Activated naive CD4-positive, alpha-beta T cell treated with anti-CD3 and anti-CD28 coated beads for 36 hours (primary cell): Measurements from ENCODE around the gene NPIPA1. TPM values are rescaled to one million over a fixed set of nuclear protein-coding genes. Genes with fewer than 3 reads are reported as not detected.
"Not testable (repeated sequence)": the region's sequence is repeated elsewhere in the genome, so short reads cannot be mapped to it uniquely, and the experiment has no call there.

Experiments
- CTCF ChIA-PET: fragments of 350-600 bp; sonication (Branson Sonifier 250); formaldehyde crosslinking; loops from one replicate; lab custom pipeline; 2021; ENCODE audit warnings: antibody characterized with exemption; lab: Charles Lee
- DNase-seq: peaks from one replicate; pipeline ENCODE4 v3.0.0-alpha.2; 2020
- H3K27ac Mint-ChIP-seq: one replicate; pipeline ENCODE4 v1.8.0; 2021; ENCODE audit warnings: mild to moderate bottlenecking, mixed read lengths
- H3K27me3 Mint-ChIP-seq: one replicate; pipeline ENCODE4 v1.8.0; 2021; ENCODE audit warnings: low read depth, mixed read lengths
- H3K36me3 Mint-ChIP-seq: one replicate; pipeline ENCODE4 v1.8.0; 2021; ENCODE audit warnings: low read depth, mixed read lengths
- H3K4me1 Mint-ChIP-seq: one replicate; pipeline ENCODE4 v1.8.0; 2021; ENCODE audit warnings: low read depth, mixed read lengths
- H3K4me3 Mint-ChIP-seq: one replicate; pipeline ENCODE4 v1.8.0; 2021; ENCODE audit warnings: mild to moderate bottlenecking, moderate library complexity, mixed read lengths
- H3K9me3 Mint-ChIP-seq: one replicate; pipeline ENCODE4 v1.8.0; 2021; ENCODE audit warnings: mixed read lengths
- intact Hi-C: fragments of 100-400 bp; cut with micrococcal nuclease; formaldehyde crosslinking; loops from one replicate; pipeline ENCODE4 v1.15.1; 2023
- total RNA-seq, 2 experiments: library from RNA; stranded (reverse); gene quantifications; one replicate each; pipeline ENCODE4 v1.2.3, GENCODE V29; 2021

Gene NPIPA1
- total RNA-seq, 2 experiments from 2014 or later, result 81.4 to 101 TPM

GRCh38 chr16:14919837-14920600, 17.2 kb upstream of the NPIPA1 start:
- H3K27me3 Mint-ChIP-seq, intact Hi-C loops: not testable (repeated sequence)

GRCh38 chr16:14922285-14922684, 15.0 kb upstream of the NPIPA1 start:
- H3K36me3 Mint-ChIP-seq, H3K9me3 Mint-ChIP-seq, H3K27ac Mint-ChIP-seq, H3K27me3 Mint-ChIP-seq, H3K4me3 Mint-ChIP-seq, CTCF ChIA-PET, H3K4me1 Mint-ChIP-seq, DNase-seq, intact Hi-C loops: not testable (repeated sequence)

More at GRCh38 chr16:14919837-14920600, 17.2 kb upstream of the NPIPA1 start:
- H3K36me3 Mint-ChIP-seq, CTCF ChIA-PET, DNase-seq, H3K4me3 Mint-ChIP-seq, H3K4me1 Mint-ChIP-seq, H3K27ac Mint-ChIP-seq, H3K9me3 Mint-ChIP-seq: not testable (repeated sequence)

DNA sequence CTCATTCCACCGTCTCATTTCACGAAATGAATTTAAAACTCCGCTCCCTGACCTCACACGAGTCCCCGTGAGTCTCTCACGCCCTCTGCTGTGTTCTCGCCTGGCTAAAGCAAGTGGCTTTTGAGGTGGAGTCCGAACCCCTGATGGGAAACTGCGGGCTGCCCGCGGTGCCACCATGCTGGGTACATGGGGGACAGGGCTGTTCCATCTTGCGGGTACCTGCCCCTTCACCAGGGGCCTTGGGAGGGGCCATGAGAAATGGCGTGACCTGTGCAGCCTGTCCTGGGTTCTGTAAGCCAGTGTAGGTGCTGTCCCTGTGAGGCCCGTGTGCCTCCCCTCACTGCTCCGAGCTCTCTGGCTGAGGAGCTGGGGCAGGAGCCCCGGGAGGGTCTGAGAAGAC, 14.3 kb upstream of the NPIPA1 start:
- H3K36me3 Mint-ChIP-seq, intact Hi-C loops, H3K27me3 Mint-ChIP-seq, H3K9me3 Mint-ChIP-seq, H3K4me1 Mint-ChIP-seq, CTCF ChIA-PET, H3K4me3 Mint-ChIP-seq, DNase-seq, H3K27ac Mint-ChIP-seq: not testable (repeated sequence)

DNA sequence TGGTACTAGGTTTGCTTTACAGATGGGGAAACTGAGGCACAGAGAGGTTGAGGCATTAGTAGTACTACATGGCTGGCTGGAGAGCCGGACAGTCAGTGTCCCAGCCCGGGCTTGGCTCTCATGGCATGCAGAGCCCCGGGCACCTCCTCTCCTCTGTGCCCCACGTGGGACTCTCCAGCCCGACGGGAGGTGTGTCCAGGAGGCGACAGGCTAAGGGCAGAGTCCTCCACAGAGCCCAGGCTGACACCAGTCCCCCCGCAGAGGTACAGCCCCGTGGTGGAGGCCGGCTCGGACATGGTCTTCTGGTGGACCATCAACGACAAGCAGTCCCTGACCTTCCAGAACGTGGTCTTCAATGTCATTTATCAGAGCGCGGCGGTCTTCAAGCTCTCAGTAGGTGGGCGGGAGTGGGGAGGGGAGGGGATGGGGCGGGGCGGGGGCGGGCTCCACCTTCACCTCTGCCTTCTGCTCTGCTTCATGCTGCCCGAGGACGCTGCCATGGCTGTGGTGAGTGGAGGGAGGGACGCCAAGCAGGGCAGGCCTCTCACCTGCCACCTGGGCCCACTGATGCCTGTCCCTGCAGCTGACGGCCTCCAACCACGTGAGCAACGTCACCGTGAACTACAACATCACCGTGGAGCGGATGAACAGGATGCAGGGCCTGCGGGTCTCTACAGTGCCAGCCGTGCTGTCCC, 13.7 kb upstream of the NPIPA1 start:
- intact Hi-C loops, H3K4me1 Mint-ChIP-seq, H3K9me3 Mint-ChIP-seq, H3K27me3 Mint-ChIP-seq, H3K27ac Mint-ChIP-seq, H3K36me3 Mint-ChIP-seq, CTCF ChIA-PET, DNase-seq, H3K4me3 Mint-ChIP-seq: not testable (repeated sequence)

GRCh38 chr16:14924359-14924758, 12.9 kb upstream of the NPIPA1 start:
- H3K4me1 Mint-ChIP-seq, DNase-seq, H3K36me3 Mint-ChIP-seq, H3K4me3 Mint-ChIP-seq, intact Hi-C loops, H3K27ac Mint-ChIP-seq, CTCF ChIA-PET, H3K27me3 Mint-ChIP-seq, H3K9me3 Mint-ChIP-seq: not testable (repeated sequence)

DNA sequence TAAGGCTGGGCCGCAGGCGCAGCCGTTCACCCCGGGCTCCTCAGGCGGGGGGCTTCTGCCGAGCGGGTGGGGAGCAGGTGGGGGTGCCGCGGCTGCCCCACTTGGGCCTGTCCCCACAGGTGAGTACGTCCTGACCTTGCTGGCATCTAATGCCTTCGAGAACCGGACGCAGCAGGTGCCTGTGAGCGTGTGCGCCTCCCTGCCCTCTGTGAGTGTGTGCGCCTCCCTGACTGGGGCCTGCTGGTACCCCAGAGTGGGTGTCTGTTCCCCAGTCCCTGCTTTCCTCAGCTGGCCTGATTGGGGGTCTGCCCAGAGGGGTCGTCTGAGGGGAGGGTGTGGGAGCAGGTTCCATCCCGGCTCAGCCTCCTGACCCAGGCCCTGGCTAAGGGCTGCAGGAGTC, 12.3 kb upstream of the NPIPA1 start:
- H3K27me3 Mint-ChIP-seq, H3K9me3 Mint-ChIP-seq, H3K36me3 Mint-ChIP-seq, H3K4me3 Mint-ChIP-seq, H3K4me1 Mint-ChIP-seq, DNase-seq, CTCF ChIA-PET, intact Hi-C loops, H3K27ac Mint-ChIP-seq: not testable (repeated sequence)

DNA sequence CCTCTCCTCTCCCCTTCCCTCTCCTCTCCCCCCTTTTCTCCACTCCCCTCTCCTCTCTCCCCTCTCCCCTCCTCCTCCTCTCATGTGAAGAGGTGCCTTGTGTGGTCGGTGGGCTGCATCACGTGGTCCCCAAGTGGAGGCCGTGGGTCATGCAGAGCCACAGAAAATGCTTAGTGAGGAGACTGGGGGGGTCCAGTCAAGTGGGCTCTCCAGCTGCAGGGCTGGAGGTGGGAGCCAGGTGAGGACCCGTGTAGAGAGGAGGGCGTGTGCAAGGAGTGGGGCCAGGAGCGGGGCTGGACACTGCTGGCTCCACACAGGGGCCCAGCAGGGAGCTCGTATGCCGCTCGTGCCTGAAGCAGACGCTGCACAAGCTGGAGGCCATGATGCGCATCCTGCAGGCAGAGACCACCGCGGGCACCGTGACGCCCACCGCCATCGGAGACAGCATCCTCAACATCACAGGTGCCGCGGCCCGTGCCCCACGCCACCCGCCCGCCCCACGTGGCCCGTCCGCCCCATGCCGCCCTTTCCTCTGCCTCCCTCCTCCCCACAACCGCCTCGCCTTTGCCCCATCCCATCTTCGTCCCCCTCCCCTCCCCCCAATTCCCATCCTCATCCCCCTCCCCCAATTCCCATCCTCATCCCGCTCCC, 9.1 kb upstream of the NPIPA1 start:
- H3K4me3 Mint-ChIP-seq, H3K9me3 Mint-ChIP-seq, H3K27ac Mint-ChIP-seq, H3K4me1 Mint-ChIP-seq, H3K27me3 Mint-ChIP-seq, intact Hi-C loops, H3K36me3 Mint-ChIP-seq, CTCF ChIA-PET: not testable (repeated sequence)
- DNase-seq, result peak; percentile 6

DNA sequence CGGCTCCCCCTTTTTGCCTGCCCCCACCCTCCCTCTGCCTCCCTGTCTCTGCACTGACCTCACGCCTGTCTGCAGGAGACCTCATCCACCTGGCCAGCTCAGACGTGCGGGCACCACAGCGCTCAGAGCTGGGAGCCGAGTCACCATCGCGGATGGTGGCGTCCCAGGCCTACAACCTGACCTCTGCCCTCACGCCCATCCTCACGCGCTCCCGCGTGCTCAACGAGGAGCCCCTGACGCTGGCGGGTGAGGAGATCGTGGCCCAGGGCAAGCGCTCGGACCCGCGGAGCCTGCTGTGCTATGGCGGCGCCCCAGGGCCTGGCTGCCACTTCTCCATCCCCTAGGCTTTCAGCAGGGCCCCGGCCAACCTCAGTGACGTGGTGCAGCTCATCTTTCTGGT, 8.1 kb upstream of the NPIPA1 start:
- CTCF ChIA-PET, H3K9me3 Mint-ChIP-seq, H3K27ac Mint-ChIP-seq, intact Hi-C loops, H3K4me1 Mint-ChIP-seq, H3K4me3 Mint-ChIP-seq, H3K27me3 Mint-ChIP-seq, H3K36me3 Mint-ChIP-seq, DNase-seq: not testable (repeated sequence)

GRCh38 chr16:14930246-14930645, 7.0 kb upstream of the NPIPA1 start:
- CTCF ChIA-PET, H3K36me3 Mint-ChIP-seq, H3K9me3 Mint-ChIP-seq, intact Hi-C loops, DNase-seq, H3K4me1 Mint-ChIP-seq, H3K4me3 Mint-ChIP-seq, H3K27ac Mint-ChIP-seq, H3K27me3 Mint-ChIP-seq: not testable (repeated sequence)

DNA sequence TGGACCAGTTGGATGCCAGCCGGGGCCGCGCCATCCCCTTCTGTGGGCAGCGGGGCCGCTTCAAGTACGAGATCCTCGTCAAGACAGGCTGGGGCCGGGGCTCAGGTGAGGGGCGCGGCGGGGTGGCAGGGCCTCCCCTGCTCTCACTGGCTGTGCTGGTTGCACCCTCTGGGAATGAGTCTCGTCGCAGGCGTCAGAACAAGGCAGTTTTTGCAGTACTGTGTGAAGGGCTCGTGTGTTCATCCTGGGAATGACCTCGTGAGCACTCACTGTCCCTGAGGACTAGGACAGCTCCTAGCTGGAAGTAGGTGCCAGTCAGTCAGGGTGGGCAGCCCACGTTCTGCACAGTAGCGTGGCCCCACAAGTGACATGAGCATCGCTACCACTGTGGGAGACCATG, 6.3 kb upstream of the NPIPA1 start:
- CTCF ChIA-PET, H3K36me3 Mint-ChIP-seq: not testable (repeated sequence)

DNA sequence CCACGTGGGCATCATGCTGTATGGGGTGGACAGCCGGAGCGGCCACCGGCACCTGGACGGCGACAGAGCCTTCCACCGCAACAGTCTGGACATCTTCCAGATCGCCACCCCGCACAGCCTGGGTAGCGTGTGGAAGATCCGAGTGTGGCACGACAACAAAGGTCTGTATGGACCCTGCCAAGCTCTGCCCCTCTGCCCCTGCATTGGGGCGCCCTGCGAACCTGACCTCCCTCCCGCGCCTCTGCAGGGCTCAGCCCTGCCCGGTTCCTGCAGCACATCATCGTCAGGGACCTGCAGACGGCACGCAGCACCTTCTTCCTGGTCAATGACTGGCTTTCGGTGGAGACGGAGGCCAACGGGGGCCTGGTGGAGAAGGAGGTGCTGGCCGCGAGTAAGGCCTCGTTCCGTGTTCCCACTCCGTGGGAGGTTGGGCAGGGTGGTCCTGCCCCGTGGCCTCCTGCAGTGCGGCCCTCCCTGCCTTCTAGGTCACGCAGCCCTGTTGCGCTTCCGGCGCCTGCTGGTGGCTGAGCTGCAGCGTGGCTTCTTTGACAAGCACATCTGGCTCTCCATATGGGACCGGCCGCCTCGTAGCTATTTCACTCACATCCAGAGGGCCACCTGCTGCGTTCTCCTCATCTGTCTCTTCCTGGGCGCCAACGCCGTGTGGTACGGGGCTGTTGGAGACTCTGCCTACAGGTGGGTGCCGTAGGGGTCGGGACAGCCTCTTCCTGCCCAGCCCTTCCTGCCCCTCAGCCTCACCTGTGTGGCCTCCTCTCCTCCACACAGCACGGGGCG, 4.5 kb upstream of the NPIPA1 start:
- H3K36me3 Mint-ChIP-seq, intact Hi-C loops, CTCF ChIA-PET, H3K27ac Mint-ChIP-seq, H3K27me3 Mint-ChIP-seq, H3K4me3 Mint-ChIP-seq, H3K9me3 Mint-ChIP-seq, DNase-seq, H3K4me1 Mint-ChIP-seq: not testable (repeated sequence)

More for the DNA sequence above, 6.3 kb upstream of the NPIPA1 start:
- intact Hi-C loops, H3K4me1 Mint-ChIP-seq, H3K4me3 Mint-ChIP-seq, H3K9me3 Mint-ChIP-seq, H3K27me3 Mint-ChIP-seq, H3K27ac Mint-ChIP-seq, DNase-seq: not testable (repeated sequence)

GRCh38 chr16:14937994-14938393, 751 bp downstream of the NPIPA1 start:
- H3K27me3 Mint-ChIP-seq, H3K9me3 Mint-ChIP-seq, H3K4me3 Mint-ChIP-seq, H3K4me1 Mint-ChIP-seq, DNase-seq, H3K36me3 Mint-ChIP-seq, H3K27ac Mint-ChIP-seq, intact Hi-C loops, CTCF ChIA-PET: not testable (repeated sequence)
